Measurements from ENCODE around the gene PHF12.

GRCh38 chr17:28963841-28964240, 12.5 kb upstream of the PHF12 start:
- TF ChIP-seq GATA2 (IDR thresholded peaks at IDR 0.05; ENCODE audit: low read depth, low read length) (no peak), GATA3 (IDR thresholded peaks at IDR 0.05; ENCODE audit: low read depth, low read length) (no peak)

Data from SH-SY5Y (cell line).